CD4-positive, alpha-beta T cell treated with Interleukin-17A for 1 hour (primary cell): ENCODE data around the gene PGF.

Experiments used
- DNase-seq: peaks from one replicate; pipeline ENCODE4 v3.0.0-alpha.2; 2020

The PGF gene

GRCh38 chr14:74891870-74892269 lies 63.5 kb downstream of the PGF start:
- no peak for DNase-seq
